ENCODE measurements around the gene PDE1A.

Gene PDE1A

DNA sequence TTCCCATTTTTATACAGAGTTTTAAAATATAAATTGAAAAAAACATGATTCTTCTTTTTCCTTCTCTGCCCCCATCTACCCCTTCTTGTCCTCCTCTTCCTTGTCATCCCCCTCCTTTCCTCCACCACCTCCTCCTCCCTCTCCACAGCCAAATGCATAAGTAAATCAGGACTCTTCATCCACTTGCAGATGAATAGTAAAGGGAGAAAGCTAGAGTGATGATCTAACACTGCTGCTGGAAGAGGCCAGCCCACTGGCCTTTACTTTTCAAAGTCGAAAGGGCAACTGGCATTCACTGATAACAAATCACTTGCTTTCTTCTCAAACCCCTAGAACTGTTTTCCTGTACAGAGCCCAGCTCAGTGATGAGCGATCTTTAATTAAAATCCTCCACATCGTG lies 205.8 kb downstream of the PDE1A start:
- Histone ChIP-seq H3F3A (ENCODE audit: low read depth) (no peaks in the 10 kb centered on the region), H3K27me3 (ENCODE audit: insufficient read depth, low read length, poor library complexity, severe bottlenecking) (no peaks in the 10 kb centered on the region), H3K4me2 (ENCODE audit: low read depth, low read length, poor library complexity, severe bottlenecking) (no peak overlapping the region), H2AFZ (ENCODE audit: low read length) (no peak overlapping the region), H3K9me3 (ENCODE audit: insufficient read depth, low read depth, low read length) (no peaks in the 10 kb centered on the region), H3K79me2 (ENCODE audit: insufficient read depth, low read length) (no peaks in the 10 kb centered on the region), H3K4me1 (ENCODE audit: insufficient read depth, low read length, poor library complexity, severe bottlenecking) (no peaks in the 10 kb centered on the region), H3K9me2 (replicated peaks; ENCODE audit: low read depth, low read length) (no peaks in the 10 kb centered on the region), H4K20me1 (ENCODE audit: insufficient read depth, low read length, poor library complexity, severe bottlenecking) (no peaks in the 10 kb centered on the region), H3K36me3 (ENCODE audit: insufficient read depth, low read length) (no peaks in the 10 kb centered on the region), H3K4me3 (ENCODE audit: low read length, poor library complexity, severe bottlenecking) (no peak overlapping the region), H3K9ac (ENCODE audit: low read depth, low read length, poor library complexity, severe bottlenecking) (no peak overlapping the region)
- TF ChIP-seq, protein P1, sequence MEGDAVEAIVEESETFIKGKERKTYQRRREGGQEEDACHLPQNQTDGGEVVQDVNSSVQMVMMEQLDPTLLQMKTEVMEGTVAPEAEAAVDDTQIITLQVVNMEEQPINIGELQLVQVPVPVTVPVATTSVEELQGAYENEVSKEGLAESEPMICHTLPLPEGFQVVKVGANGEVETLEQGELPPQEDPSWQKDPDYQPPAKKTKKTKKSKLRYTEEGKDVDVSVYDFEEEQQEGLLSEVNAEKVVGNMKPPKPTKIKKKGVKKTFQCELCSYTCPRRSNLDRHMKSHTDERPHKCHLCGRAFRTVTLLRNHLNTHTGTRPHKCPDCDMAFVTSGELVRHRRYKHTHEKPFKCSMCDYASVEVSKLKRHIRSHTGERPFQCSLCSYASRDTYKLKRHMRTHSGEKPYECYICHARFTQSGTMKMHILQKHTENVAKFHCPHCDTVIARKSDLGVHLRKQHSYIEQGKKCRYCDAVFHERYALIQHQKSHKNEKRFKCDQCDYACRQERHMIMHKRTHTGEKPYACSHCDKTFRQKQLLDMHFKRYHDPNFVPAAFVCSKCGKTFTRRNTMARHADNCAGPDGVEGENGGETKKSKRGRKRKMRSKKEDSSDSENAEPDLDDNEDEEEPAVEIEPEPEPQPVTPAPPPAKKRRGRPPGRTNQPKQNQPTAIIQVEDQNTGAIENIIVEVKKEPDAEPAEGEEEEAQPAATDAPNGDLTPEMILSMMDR (conservative IDR thresholded peaks at IDR 0.05; ENCODE audit: low read length) = no peak
- TF ChIP-seq EZH2phosphoT487 (IDR thresholded peaks at IDR 0.05; ENCODE audit: borderline replicate concordance) = no peak

DNA sequence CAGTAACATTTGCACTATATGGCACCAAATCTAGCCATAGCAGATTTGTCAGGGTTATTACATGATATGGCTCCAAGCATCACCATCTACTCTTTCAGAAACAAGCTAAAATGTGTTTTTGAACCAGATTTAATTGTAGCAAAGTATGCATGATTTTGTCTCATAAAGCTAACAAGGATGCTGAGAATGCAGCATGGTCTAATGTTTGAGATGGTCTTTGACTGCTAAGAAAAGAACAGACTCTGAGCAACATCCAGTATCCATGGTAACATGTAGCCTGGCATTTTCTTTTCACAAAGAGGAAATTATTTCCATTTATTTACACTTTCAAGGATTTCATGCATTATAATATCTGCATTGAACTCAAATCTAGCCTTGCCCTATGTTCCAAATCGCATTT lies 206.5 kb downstream of the PDE1A start:
- no peaks in the 10 kb centered on the region for H4K20me1 ChIP-seq (ENCODE audit: insufficient read depth, low read length, poor library complexity, severe bottlenecking)
- no peaks in the 10 kb centered on the region for H3K4me1 ChIP-seq (ENCODE audit: insufficient read depth, low read length, poor library complexity, severe bottlenecking)
- no peaks in the 10 kb centered on the region for H3F3A ChIP-seq (ENCODE audit: low read depth)
- TF ChIP-seq, protein P1 (conservative IDR thresholded peaks at IDR 0.05; ENCODE audit: low read length) = no peak
- TF ChIP-seq EZH2phosphoT487 (IDR thresholded peaks at IDR 0.05; ENCODE audit: borderline replicate concordance) = no peak
- H3K9me2 ChIP-seq (replicated peaks; ENCODE audit: low read depth, low read length) = no peaks in the 10 kb centered on the region
- no peak overlapping the region for H3K4me3 ChIP-seq (ENCODE audit: low read length, poor library complexity, severe bottlenecking)
- H3K4me2 ChIP-seq (ENCODE audit: low read depth, low read length, poor library complexity, severe bottlenecking) = no peak overlapping the region
- no peak overlapping the region for H2AFZ ChIP-seq (ENCODE audit: low read length)
- H3K27me3 ChIP-seq (ENCODE audit: insufficient read depth, low read length, poor library complexity, severe bottlenecking) = no peaks in the 10 kb centered on the region
- H3K9ac ChIP-seq (ENCODE audit: low read depth, low read length, poor library complexity, severe bottlenecking) = no peak overlapping the region
- H3K36me3 ChIP-seq (ENCODE audit: insufficient read depth, low read length) = no peaks in the 10 kb centered on the region
- no peaks in the 10 kb centered on the region for H3K9me3 ChIP-seq (ENCODE audit: insufficient read depth, low read depth, low read length)
- H3K79me2 ChIP-seq (ENCODE audit: insufficient read depth, low read length) = no peaks in the 10 kb centered on the region

DNA sequence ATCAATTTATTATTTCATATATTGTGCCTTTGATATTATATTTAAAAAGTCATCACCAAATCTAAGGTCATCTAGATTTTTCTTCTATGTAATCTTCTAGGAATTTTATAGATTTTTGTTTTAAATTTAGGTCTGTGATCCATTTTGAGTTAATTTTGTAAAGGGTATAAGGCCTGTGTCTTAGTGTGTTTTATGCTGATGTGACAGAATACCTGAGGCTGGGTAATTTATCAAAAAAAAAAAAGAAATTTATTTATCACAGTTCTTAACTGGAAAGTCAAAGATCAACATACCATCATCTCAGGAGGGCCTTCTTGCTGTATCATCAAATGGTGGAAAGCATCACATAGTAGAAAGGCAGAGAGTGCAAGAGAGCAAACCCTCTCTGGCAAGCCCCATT lies 216.2 kb downstream of the PDE1A start:
- Histone ChIP-seq H3K4me3 (ENCODE audit: low read length, poor library complexity, severe bottlenecking) (no peak overlapping the region), H3K36me3 (ENCODE audit: insufficient read depth, low read length) (no peaks in the 10 kb centered on the region), H3K4me2 (ENCODE audit: low read depth, low read length, poor library complexity, severe bottlenecking) (no peak overlapping the region), H3F3A (ENCODE audit: low read depth) (no peaks in the 10 kb centered on the region), H3K9ac (ENCODE audit: low read depth, low read length, poor library complexity, severe bottlenecking) (no peak overlapping the region), H3K4me1 (ENCODE audit: insufficient read depth, low read length, poor library complexity, severe bottlenecking) (no peaks in the 10 kb centered on the region), H3K9me2 (replicated peaks; ENCODE audit: low read depth, low read length) (no peaks in the 10 kb centered on the region), H3K79me2 (ENCODE audit: insufficient read depth, low read length) (no peaks in the 10 kb centered on the region), H3K27me3 (ENCODE audit: insufficient read depth, low read length, poor library complexity, severe bottlenecking) (no peaks in the 10 kb centered on the region), H4K20me1 (ENCODE audit: insufficient read depth, low read length, poor library complexity, severe bottlenecking) (no peaks in the 10 kb centered on the region), H2AFZ (ENCODE audit: low read length) (no peak overlapping the region), H3K9me3 (ENCODE audit: insufficient read depth, low read depth, low read length) (no peaks in the 10 kb centered on the region)
- TF ChIP-seq, protein P1 (conservative IDR thresholded peaks at IDR 0.05; ENCODE audit: low read length) = no peak

All from Loucy (cell line).